SK-N-SH treated with all-trans-retinoic acid at 6 μM for 48 hours (cell line): ENCODE results near the gene TEAD1.

Experiments
- ARNTL ChIP-seq: fragments of 450-650 bp; formaldehyde crosslinking; IDR thresholded peaks from 2 replicates; pipeline ENCODE4 v1.5.0; 2020; ENCODE audit warnings: low read depth, mild to moderate bottlenecking, moderate library complexity, borderline replicate concordance
- CSDC2 ChIP-seq: fragments of 250-450 bp; sonication (Bioruptor Pico); IDR thresholded peaks from 2 replicates; pipeline ENCODE4 v1.5.0; 2020; ENCODE audit warnings: mild to moderate bottlenecking, moderate library complexity
- CSRNP3 ChIP-seq: fragments of 250-450 bp; sonication (Bioruptor Pico); IDR thresholded peaks from 2 replicates; pipeline ENCODE4 v1.5.1; 2021; ENCODE audit warnings: mild to moderate bottlenecking, moderate library complexity
- GLIS3 ChIP-seq: fragments of 250-450 bp; sonication (Bioruptor Pico); IDR thresholded peaks from 2 replicates; pipeline ENCODE4 v1.5.0; 2020; ENCODE audit warnings: mild to moderate bottlenecking, moderate library complexity
- PATZ1 ChIP-seq: fragments of 250-450 bp; sonication (Bioruptor Pico); IDR thresholded peaks from 2 replicates; pipeline ENCODE4 v1.8.0; 2020; ENCODE audit warnings: mild to moderate bottlenecking, moderate library complexity, borderline replicate concordance
- ZC3H10 ChIP-seq: fragments of 250-450 bp; sonication (Bioruptor Pico); IDR thresholded peaks from 2 replicates; pipeline ENCODE4 v1.5.1; 2021; ENCODE audit warnings: mild to moderate bottlenecking, moderate library complexity
- ZFP30 ChIP-seq: fragments of 450-650 bp; formaldehyde crosslinking; IDR thresholded peaks from 2 replicates; pipeline ENCODE4 v1.5.0; 2022; ENCODE audit warnings: mild to moderate bottlenecking, moderate library complexity
- TF ChIP-seq, protein P1 (sequence below): fragments of 250-450 bp; sonication (Bioruptor Pico); IDR thresholded peaks from 2 replicates; pipeline ENCODE4 v1.5.1; 2020; ENCODE audit warnings: low read depth, mild to moderate bottlenecking, moderate library complexity

GRCh38 chr11:12792590-12792989 is 118.4 kb downstream of the TEAD1 start:
- TF ChIP-seq PATZ1 (CRISPR knock-in tag) (no peak), ARNTL (no peak), CSDC2 (CRISPR knock-in tag) (no peak), GLIS3 (CRISPR knock-in tag) (no peak), CSRNP3 (no peak), ZFP30 (CRISPR knock-in tag) (no peak), ZC3H10 (CRISPR knock-in tag) (no peak)
- TF ChIP-seq, protein P1, sequence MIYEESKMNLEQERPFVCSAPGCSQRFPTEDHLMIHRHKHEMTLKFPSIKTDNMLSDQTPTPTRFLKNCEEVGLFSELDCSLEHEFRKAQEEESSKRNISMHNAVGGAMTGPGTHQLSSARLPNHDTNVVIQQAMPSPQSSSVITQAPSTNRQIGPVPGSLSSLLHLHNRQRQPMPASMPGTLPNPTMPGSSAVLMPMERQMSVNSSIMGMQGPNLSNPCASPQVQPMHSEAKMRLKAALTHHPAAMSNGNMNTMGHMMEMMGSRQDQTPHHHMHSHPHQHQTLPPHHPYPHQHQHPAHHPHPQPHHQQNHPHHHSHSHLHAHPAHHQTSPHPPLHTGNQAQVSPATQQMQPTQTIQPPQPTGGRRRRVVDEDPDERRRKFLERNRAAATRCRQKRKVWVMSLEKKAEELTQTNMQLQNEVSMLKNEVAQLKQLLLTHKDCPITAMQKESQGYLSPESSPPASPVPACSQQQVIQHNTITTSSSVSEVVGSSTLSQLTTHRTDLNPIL (CRISPR knock-in tag) = no peak
